ENCODE data around the gene SPC25. TPM values are rescaled to one million over a fixed set of nuclear protein-coding genes. Genes with fewer than 3 reads are reported as not detected.

The SPC25 gene
- total and polyA plus RNA-seq, 10 of the 15 experiments (the other 5 are each of a cell fraction or from before 2014, with no cell fraction given): 18.7 to 61.5 (median 32.0) TPM

- TF ChIP-seq HSF1 (IDR thresholded peaks at IDR 0.05; ENCODE audit: low read depth, low read length) (no peak), ATF7 (IDR thresholded peaks at IDR 0.05; ENCODE audit: low read depth) (no peak), CTCF (IDR thresholded peaks at IDR 0.05 in 2 of 3, conservative IDR thresholded peaks at IDR 0.05 in 1 of 3; ENCODE audit: control insufficient read depth in 2 of 3, extremely low read depth in 1 of 3, insufficient read depth in 1 of 3, low read depth in 3 of 3, low read length in 3 of 3) (no peak), JUND (IDR thresholded peaks at IDR 0.05; ENCODE audit: low read depth, low read length) (no peak)
These were observed 36.6 kb upstream of the SPC25 start (continued) for GRCh38 chr2:168926621-168927386.

GRCh38 chr2:168920504-168921157, 30.4 kb upstream of the SPC25 start:
- no peak overlapping the region for H3K4me3 ChIP-seq
- intact Hi-C loops (cut with micrococcal nuclease; ENCODE audit: unreplicated experiment): loop anchor here (1.0 kb wide), 4 partner anchors 147 to 784 kb away; no protein-coding TSS in a partner anchor
- in situ Hi-C loops (cut with MboI): loop anchor here (5.0 kb wide), 1 partner anchor 783 kb away; no protein-coding TSS in a partner anchor

More at GRCh38 chr2:168920504-168921157, 30.4 kb upstream of the SPC25 start:
- CTCF ChIA-PET: interaction anchor here (1.1 to 3.5 kb wide), 6 partner anchors 139 to 574 kb away, joined by 3 to 21 read pairs (median 6); no protein-coding TSS in a partner anchor
- POLR2A ChIA-PET: no interaction called here
- peak; percentile 84 for FAIRE-seq
- Histone ChIP-seq H3K9ac (ENCODE audit: control insufficient read depth, insufficient read depth, low read length) (no peak overlapping the region), H3K4me1 (ENCODE audit: control insufficient read depth, insufficient read depth, low read length) (no peaks in the 10 kb centered on the region), H3K27ac (ENCODE audit: control insufficient read depth, insufficient read depth) (no peak overlapping the region), H2AFZ (ENCODE audit: control insufficient read depth, low read depth, low read length) (no peak overlapping the region), H3K79me2 (ENCODE audit: control insufficient read depth, insufficient read depth, low read length) (no peaks in the 10 kb centered on the region), H3K36me3 (ENCODE audit: control insufficient read depth in 2 of 2, insufficient read depth in 2 of 2, low read length in 1 of 2) (no peaks in the 10 kb centered on the region), H3K27me3 (replicated peaks in 1 of 2; ENCODE audit: control insufficient read depth in 2 of 2, insufficient read depth in 2 of 2, low read length in 1 of 2) (peaks cover 0 to under 1% of the 10 kb centered on the region in 2 experiments; a peak in 2 of 4 replicates), H3K9me3 (replicated peaks; ENCODE audit: control insufficient read depth, insufficient read depth, low read length) (no peaks in the 10 kb centered on the region), H3K4me2 (ENCODE audit: control insufficient read depth, insufficient read depth) (no peak overlapping the region), H4K20me1 (ENCODE audit: control insufficient read depth, insufficient read depth) (no peaks in the 10 kb centered on the region)
- no TSS peak for BruUV-seq (replicated peaks)
- TF ChIP-seq RAD21 (IDR thresholded peaks at IDR 0.05; ENCODE audit: insufficient read depth, low read depth, low read length): peak; percentile 74
- TF ChIP-seq RUNX3 (IDR thresholded peaks at IDR 0.05; ENCODE audit: low read length): no peak
- peak; percentile 35 to 61 (median 56); a peak in 5 of 6 replicates for TF ChIP-seq CTCF (IDR thresholded peaks at IDR 0.05 in 2 of 3, conservative IDR thresholded peaks at IDR 0.05 in 1 of 3; ENCODE audit: control insufficient read depth in 2 of 3, extremely low read depth in 1 of 3, insufficient read depth in 1 of 3, low read depth in 3 of 3, low read length in 3 of 3)
- TF ChIP-seq SMC3 (IDR thresholded peaks at IDR 0.05; ENCODE audit: borderline replicate concordance, low read length): peak; percentile 66; the same call in 1 of the 2 replicates
- TF ChIP-seq USF1 (IDR thresholded peaks at IDR 0.05; ENCODE audit: borderline replicate concordance, extremely low read length, insufficient read depth, low read depth, low read length): no peak
- 0% methylated on average over 4 of the region's 4 CpGs for WGBS (ENCODE audit: insufficient coverage, insufficient replicate concordance, low lambda C conversion rate, missing lambda C conversion rate)
- ATAC-seq: peak; percentile 63
- SMC1A ChIA-PET (ENCODE audit: uncharacterized antibody, unreplicated experiment): interaction anchor here (0.9 to 1.5 kb wide), 4 partner anchors 121 to 338 kb away, joined by 3 to 7 read pairs (median 4); no protein-coding TSS in a partner anchor
- RAD21 ChIA-PET (ENCODE audit: unreplicated experiment): no interaction called here
- DNase-seq (ENCODE audit: low read depth, low spot score): no peak
